ENCODE data around the gene SNX9. TPM values are rescaled to one million over a fixed set of nuclear protein-coding genes. Genes with fewer than 3 reads are reported as not detected.

Gene SNX9
- total and polyA plus RNA-seq, 2 of the 8 experiments (the other 6 are each of a cell fraction or from before 2014, with no cell fraction given) = 11.8 to 23.2 TPM

- TF ChIP-seq CHD7 (IDR thresholded peaks at IDR 0.05; ENCODE audit: insufficient replicate concordance, low read length) (no peak), KDM1A (IDR thresholded peaks at IDR 0.05; ENCODE audit: borderline replicate concordance, low read length) (no peak), ATF2 (IDR thresholded peaks at IDR 0.05; ENCODE audit: low read length) (no peak), KDM4A (IDR thresholded peaks at IDR 0.05; ENCODE audit: low read depth, low read length, severe bottlenecking) (no peak), GTF2F1 (IDR thresholded peaks at IDR 0.05; ENCODE audit: borderline replicate concordance, low read depth, low read length) (no peak), CBX5 (IDR thresholded peaks at IDR 0.05; ENCODE audit: low read depth, low read length) (no peak), JUN (IDR thresholded peaks at IDR 0.05; ENCODE audit: low read depth, low read length) (no peak)
These were observed 106.0 kb downstream of the SNX9 start (continued) for GRCh38 chr6:157929076-157929475.

All from H1 (cell line).